Kidney (tissue), 14 donors: ENCODE results near the gene PHF21A. TPM values are rescaled to one million over a fixed set of nuclear protein-coding genes. Genes with fewer than 3 reads are reported as not detected.

ENCODE experiments used
- DNase-seq, 5 donors: peaks; one replicate each; pipeline ENCODE4 v3.0.0-alpha.2; 2013 to 2020
- FAIRE-seq: peaks from 2 replicates; lab custom pipeline; 2012; peaks lifted over from hg19 to GRCh38; lab: Jason Lieb, UNC
- H3K27ac ChIP-seq, 2 donors: one replicate each; pipeline ENCODE4 v1.7.0; 2013; ENCODE audit warnings: low read depth in 2 of 2, low read length in 2 of 2, inconsistent platforms in 1 of 2
- H3K27me3 ChIP-seq: one replicate; pipeline ENCODE4 v1.7.1; 2013; ENCODE audit warnings: low read length, inconsistent platforms; ENCODE audit not compliant: control insufficient read depth, insufficient read depth
- H3K36me3 ChIP-seq, 3 donors: one replicate each; pipeline versions ENCODE4 v1.7.0 to v1.7.1; 2013; ENCODE audit warnings: low read length in 3 of 3, control low read depth in 1 of 3, inconsistent platforms in 1 of 3; ENCODE audit not compliant: insufficient read depth in 3 of 3, control insufficient read depth in 2 of 3
- H3K4me1 ChIP-seq, 3 donors: one replicate each; pipeline versions ENCODE4 v1.7.0 to v1.7.1; 2013; ENCODE audit warnings: low read length in 3 of 3, inconsistent platforms in 1 of 3, low read depth in 1 of 3; ENCODE audit not compliant: control insufficient read depth in 2 of 3, insufficient read depth in 2 of 3
- H3K4me3 ChIP-seq, 3 donors: one replicate each; pipeline versions ENCODE4 v1.7.0 to v1.8.1; 2013; ENCODE audit warnings: low read length in 3 of 3, control low read depth in 1 of 3, inconsistent platforms in 1 of 3
- H3K9ac ChIP-seq, 3 donors: one replicate each; pipeline versions ENCODE4 v1.7.0 to v1.7.1; 2013; ENCODE audit warnings: low read length in 3 of 3, control low read depth in 1 of 3, inconsistent platforms in 1 of 3
- H3K9me3 ChIP-seq, 3 donors: one replicate each; pipeline versions ENCODE4 v1.7.0 to v1.7.1; 2013; ENCODE audit warnings: low read length in 3 of 3, control low read depth in 1 of 3, inconsistent platforms in 1 of 3; ENCODE audit not compliant: control insufficient read depth in 2 of 3, insufficient read depth in 1 of 3
- CTCF ChIP-seq: IDR thresholded peaks from 3 replicates; pipeline ENCODE4 v1.5.1; 2012; ENCODE audit warnings: mild to moderate bottlenecking, moderate library complexity, borderline replicate concordance; ENCODE audit not compliant: insufficient read depth; ENCODE audit errors: extremely low read depth
- intact Hi-C: fragments of 100-400 bp; cut with DNase I; formaldehyde crosslinking; loops from one replicate; pipeline ENCODE4 v1.11.1; 2022
- polyA plus RNA-seq: library from polyadenylated mRNA; stranded (reverse); fragments of 350-450 nt; fragmentation: Illumina TruSeq; extraction: RNeasy Lipid Tissue Mini Kit (QIAGEN cat#74804); gene quantifications from one replicate; pipeline ENCODE4 v1.2.3, GENCODE V29; 2014; ENCODE audit warnings: low read depth, low replicate concordance; ENCODE audit not compliant: insufficient read depth
- total RNA-seq: library from RNA; stranded (reverse); fragmentation: NEBNext Ultra II Directional; extraction: Animal tissue kit (Norgen Biotek cat#: 25700); gene quantifications from one replicate; pipeline ENCODE4 v1.2.1, GENCODE V29; 2021
- donor health status: control.
- donor health status: control.
- donor health status: control.
- donor health status: control.
- donor health status: control.
- donor health status: DM: yes; HTN: yes; CAD: no.
- donor health status: Normal renal cell carcinoma (clear cell type).

PHF21A gene
- total and polyA plus RNA-seq, 2 donors from 2014 or later, result 9.6 to 48.2 TPM

- FAIRE-seq (no peak), DNase-seq (no peak)
- intact Hi-C loops, result no loop called here
- H3K9me3 ChIP-seq, result no peaks in the 10 kb centered on the region
- H3K9ac ChIP-seq, result no peak overlapping the region
- H3K4me1 ChIP-seq, result no peaks in the 10 kb centered on the region
- H3K4me3 ChIP-seq, result no peak overlapping the region
- no peak overlapping the region for H3K27ac ChIP-seq
- TF ChIP-seq CTCF, result no peak
- no peaks in the 10 kb centered on the region for H3K27me3 ChIP-seq
- peaks cover 4 to 5% (median 4%) of the 10 kb centered on the region in 3 donors for H3K36me3 ChIP-seq
These were observed 159.5 kb downstream of the PHF21A start for GRCh38 chr11:45961751-45962240.

- Histone ChIP-seq H3K36me3 (peaks cover 4 to 5% (median 4%) of the 10 kb centered on the region in 3 donors), H3K27ac (no peak overlapping the region), H3K9ac (no peak overlapping the region), H3K27me3 (no peaks in the 10 kb centered on the region), H3K4me1 (no peaks in the 10 kb centered on the region), H3K9me3 (no peaks in the 10 kb centered on the region), H3K4me3 (no peak overlapping the region)
- DNase-seq (no peak), FAIRE-seq (no peak)
- intact Hi-C loops, result no loop called here
- TF ChIP-seq CTCF, result no peak
These were observed 160.7 kb downstream of the PHF21A start for GRCh38 chr11:45960387-45961095.

- peaks cover 0 to 4% (median 0%) of the 10 kb centered on the region in 3 donors for H3K36me3 ChIP-seq
- H3K9ac ChIP-seq, result no peak overlapping the region
- no peaks in the 10 kb centered on the region for H3K9me3 ChIP-seq
- H3K4me1 ChIP-seq, result no peaks in the 10 kb centered on the region
- DNase-seq (no peak), FAIRE-seq (no peak)
- no peaks in the 10 kb centered on the region for H3K27me3 ChIP-seq
- no peak for TF ChIP-seq CTCF
- H3K4me3 ChIP-seq, result no peak overlapping the region
- no peak overlapping the region for H3K27ac ChIP-seq
- intact Hi-C loops, result no loop called here
These were observed 161.4 kb downstream of the PHF21A start for GRCh38 chr11:45959851-45960250.
